NOMO-1 treated with DMSO at 0.1 percent for 48 hours (cell line): Measurements from ENCODE around the gene GATAD1.
"Not testable (repeated sequence)": the region's sequence is repeated elsewhere in the genome, so short reads cannot be mapped to it uniquely, and the experiment has no call there.

ENCODE experiments used
- DNase-seq: peaks from one replicate; lab custom pipeline; 2025; ENCODE audit not compliant: unreplicated experiment; lab: John Stamatoyannopoulos, UW

Gene GATAD1

DNA sequence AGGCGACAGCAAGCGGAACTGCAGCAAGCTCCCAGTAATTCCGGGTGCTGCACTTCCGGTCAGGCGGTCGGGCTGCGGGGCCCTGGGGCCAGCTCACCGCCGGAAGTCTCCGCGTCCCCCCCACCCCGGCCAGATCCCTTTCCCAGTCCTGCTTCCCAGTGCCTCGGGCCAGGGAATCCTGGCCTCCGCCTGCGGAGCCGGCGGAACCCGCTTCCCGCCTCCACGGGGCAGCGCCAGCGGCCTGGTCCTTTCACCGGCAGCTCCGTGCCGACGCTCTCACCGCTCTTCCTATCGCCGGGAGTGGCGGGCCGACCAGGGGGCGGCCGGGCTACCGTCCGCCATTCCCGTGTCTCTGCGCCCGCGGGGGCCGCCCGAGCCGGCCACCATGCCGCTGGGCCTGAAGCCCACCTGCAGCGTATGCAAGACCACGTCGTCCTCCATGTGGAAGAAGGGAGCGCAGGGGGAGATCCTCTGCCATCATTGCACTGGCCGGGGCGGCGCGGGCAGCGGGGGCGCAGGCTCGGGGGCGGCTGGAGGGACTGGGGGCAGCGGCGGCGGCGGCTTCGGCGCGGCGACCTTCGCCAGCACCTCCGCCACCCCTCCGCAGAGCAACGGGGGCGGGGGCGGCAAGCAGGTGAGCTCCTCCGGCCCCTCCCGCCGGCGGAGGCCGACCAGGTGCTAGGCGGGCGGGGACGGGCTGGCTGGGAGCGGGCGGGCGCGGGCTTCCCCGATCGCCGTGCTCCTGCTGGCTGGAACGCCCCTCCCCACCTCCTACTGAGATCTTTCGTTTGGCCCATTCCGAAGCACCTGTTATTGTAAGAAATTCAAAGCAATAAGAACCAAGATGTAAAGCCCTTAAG is at the start of gene GATAD1:
GATAD1 (plus strand) TSS at position 138 of the 860 bp plus-strand sequence; CDS start at position 386, 248 bp downstream.
- peak; percentile 99 for DNase-seq

GRCh38 chr7:92397542-92397941 is 49.7 kb upstream of the GATAD1 start:
- no peak for DNase-seq

DNA sequence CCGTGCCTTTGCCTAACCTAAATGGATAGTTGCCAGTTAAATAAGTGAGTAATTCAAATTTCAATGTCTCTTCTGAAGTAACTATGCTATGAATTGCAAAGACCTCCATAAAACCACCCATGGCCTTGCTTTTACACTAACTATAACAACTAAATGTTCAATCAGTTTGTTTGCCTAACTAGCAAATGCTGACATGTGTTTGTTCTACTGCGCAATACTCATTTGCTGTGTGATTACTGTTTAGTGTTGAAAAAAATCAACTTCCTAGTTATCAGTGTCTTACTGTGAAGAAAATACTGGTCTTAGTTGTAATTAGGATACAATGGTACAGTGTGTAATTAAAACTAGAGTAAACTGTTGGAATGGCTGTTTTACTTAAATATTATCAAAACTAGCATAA is 47.3 kb upstream of the GATAD1 start:
- no peak for DNase-seq

- no peak for DNase-seq
These were observed 44.1 kb upstream of the GATAD1 start for GRCh38 chr7:92402920-92403759.

- DNase-seq: no peak
These were observed 43.6 kb upstream of the GATAD1 start for GRCh38 chr7:92403760-92404074.

GRCh38 chr7:92404170-92404614 is 43.1 kb upstream of the GATAD1 start:
- DNase-seq: peak; percentile 97

DNA sequence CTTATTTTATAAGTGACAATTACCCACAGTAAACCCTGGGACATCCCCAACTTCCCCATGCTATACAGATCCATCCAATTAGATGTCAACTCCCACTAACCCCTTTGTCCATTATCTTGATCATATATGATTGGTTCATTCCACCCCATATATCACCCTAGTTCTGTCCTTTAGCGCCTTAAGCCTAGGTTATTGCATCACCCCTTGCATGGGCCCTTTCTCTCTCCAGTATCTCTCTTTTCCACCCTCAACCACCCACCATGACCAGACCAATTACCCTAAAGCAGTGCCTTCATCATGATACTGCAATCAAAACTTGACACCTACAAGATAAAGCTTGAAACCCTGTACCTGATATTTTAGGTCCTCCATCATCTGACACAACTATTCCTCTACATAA is 37.9 kb upstream of the GATAD1 start:
- no peak for DNase-seq

- DNase-seq: not testable (repeated sequence)
These were observed 37.1 kb upstream of the GATAD1 start for GRCh38 chr7:92410162-92410561.

- no peak for DNase-seq
These were observed 34.5 kb upstream of the GATAD1 start for GRCh38 chr7:92412745-92413144.

DNA sequence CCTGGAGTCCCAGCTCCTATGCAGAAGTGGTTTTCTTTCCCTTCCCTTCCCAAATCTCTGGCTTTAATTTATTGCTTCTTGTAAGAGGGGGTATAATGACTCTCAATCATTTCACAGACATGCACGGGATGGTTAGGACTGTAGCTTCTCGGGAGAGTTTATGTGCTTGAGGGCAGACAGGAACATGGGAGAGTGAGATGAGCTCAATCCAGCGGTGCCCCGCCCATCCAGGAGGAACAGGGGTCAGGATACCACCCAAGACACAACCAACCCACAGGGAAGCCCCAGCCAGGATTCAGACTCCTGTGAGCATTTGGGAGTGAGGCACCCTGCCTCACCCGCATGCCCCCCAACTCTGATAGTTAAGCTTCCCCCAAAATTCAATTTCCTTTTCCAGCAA is 33.7 kb upstream of the GATAD1 start:
- DNase-seq: no peak

DNA sequence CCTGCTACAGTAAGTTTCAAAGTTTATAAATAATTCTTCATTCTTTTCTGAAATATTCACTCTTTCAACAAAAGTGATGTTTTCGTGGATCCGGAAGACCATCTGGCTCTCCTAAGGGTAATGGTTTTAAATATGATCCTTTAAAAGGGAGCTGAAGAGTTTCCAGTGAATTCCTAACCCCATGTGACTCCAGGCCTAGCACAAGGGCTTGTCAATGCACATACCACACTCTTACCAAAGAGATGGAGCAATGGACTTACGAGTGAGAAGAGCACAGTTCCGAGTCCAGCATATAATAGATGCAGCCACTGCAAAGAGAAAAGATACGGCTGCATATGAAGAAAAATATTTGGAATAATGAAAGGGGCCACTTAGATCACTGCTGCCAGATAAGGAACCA is 32.1 kb upstream of the GATAD1 start:
- no peak for DNase-seq

DNA sequence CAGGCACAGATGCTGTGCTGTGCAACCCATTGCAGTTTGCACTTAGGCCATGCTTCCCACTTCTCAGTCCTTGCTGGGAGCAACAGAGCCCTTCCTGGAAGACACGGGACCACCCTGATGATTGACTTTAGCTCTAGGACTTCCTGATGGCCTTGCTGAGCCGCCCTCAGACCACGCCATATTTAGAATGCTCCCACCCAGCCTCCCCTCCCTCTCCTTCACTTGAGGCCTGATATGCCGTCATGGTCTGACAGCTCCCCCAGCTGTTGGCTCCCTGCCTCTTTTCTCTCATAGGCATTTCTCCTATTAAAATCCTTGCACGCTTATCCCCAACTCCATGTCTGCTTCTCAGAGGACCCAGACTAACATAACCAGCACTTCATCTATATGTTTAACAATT is 29.4 kb upstream of the GATAD1 start:
- DNase-seq: no peak

DNA sequence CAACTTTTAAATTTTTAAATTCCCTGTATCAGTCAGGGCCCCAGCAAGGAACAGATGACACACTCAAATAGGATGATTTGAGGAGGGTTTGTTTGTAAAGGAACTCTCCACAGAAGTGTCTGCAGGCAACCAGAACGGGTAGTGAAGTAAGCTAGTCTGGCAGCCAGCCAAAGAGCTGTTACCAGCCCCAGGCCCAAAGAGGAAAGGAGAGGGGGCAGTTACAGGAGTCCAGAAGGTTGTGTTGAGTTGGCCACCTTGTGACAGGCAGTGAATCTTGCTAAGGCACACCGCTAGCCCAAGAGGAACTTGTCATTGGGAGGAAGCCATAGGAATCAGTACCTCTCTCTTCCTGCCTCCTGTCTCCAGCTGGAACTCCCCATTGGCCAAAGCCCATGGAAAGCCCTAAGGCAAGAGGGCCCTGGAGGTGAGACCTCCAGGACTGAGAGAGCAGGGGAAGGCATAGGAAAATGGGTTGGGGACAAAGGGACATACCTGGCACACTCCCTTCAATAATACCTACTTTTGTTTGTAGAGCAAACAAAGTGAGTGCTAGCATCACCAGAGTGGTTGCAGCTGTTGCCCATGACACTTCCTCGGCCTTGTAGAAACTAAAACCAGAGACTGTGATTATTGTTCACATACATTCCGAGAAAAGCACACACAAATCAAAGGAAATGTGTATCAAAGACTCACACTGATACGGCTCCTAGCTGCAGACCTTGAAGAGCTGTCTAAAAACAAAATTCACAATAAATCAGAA is 25.4 kb upstream of the GATAD1 start:
- peak; percentile 64 for DNase-seq

- no peak for DNase-seq
These were observed 24.4 kb upstream of the GATAD1 start for GRCh38 chr7:92422926-92423325.

- peak; percentile 58 for DNase-seq
These were observed 23.6 kb upstream of the GATAD1 start for GRCh38 chr7:92423710-92424131.

GRCh38 chr7:92425311-92425947 is 21.9 kb upstream of the GATAD1 start:
- peak; percentile 76 for DNase-seq

DNA sequence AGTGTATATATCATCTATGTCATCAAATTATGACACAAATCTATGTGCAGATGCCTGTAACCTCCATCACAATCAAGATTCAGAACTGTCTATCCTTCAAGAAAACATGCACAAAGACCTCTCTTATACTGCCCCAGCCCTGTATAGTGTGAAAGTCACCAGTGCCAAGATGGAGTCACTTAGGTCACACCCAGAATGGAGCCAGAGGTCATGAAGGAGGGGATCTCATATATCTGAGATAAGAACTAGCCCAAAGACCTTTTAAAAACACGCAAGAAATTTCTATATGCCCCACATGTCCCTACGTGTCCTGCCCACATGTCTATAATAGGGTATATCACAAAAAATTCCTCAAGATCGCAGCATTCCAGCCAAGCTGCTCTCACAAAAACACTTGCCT is 20.1 kb upstream of the GATAD1 start:
- DNase-seq: no peak

DNA sequence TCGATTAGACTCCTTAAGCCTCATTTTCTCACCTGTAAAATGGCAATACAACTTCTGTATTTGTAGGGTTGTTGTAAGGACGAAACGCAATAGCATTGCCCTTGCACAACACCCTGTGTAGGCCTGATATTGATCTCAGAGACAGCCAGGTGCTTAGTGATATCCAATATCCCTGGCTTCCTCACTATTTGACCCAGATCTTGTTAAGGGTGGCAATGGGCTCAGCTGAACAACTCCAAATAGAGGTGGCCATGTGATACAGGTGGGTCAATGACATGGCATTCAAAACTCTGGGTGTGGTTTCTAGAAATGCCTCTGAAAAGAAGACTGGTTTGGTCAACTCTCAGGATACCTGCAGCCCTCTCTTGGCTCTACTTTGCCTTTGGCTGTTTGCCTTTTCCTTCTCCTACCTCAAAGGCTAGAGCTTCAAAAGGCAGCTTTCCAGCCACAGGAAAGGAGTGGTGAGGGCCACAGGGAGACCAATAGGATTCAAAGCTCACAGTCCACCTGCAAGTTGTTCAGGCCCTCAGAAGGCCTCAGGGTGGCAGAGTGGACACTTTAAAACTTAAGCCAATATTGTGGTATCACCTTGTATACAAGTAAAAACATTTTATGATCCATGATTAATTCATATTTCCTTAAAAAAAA is 14.9 kb upstream of the GATAD1 start:
- no peak for DNase-seq

GRCh38 chr7:92433019-92433418 is 14.3 kb upstream of the GATAD1 start:
- DNase-seq: no peak

DNA sequence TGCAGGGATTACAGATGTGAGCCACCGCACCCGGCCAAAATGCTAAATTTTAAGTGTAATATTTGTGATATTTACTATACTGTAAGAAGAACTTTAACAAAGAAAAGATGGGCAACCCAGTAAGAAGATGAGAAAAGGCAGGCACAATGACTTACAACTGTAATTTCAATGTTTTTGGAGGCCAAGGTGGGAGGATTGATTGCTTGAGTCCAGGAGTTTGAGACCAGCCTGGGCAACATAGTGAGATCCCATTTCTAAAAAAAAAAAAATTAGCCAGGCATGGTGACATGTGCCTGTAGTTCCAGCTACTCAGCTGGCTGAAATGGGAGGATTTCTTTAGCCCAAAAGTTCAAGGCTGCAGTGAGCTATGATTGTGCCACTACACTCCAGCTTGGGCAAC is 11.7 kb upstream of the GATAD1 start:
- DNase-seq: no peak
